GM19035 (cell line): ENCODE results near the gene NUP88.

Experiments used
- ATAC-seq: cut with Tn5 transposase; IDR thresholded peaks from one replicate; pipeline ENCODE4 v1.9.1; 2021; ENCODE audit not compliant: unreplicated experiment

The NUP88 gene

GRCh38 chr17:5419959-5420653 lies 644 bp upstream of the NUP88 start, which contains the start of gene RPAIN:
Gene RPAIN, plus strand, starts transcription at chr17:5420182. Its CDS starts 29 bp downstream, at chr17:5420211.
- ATAC-seq = peak; percentile 55

DNA sequence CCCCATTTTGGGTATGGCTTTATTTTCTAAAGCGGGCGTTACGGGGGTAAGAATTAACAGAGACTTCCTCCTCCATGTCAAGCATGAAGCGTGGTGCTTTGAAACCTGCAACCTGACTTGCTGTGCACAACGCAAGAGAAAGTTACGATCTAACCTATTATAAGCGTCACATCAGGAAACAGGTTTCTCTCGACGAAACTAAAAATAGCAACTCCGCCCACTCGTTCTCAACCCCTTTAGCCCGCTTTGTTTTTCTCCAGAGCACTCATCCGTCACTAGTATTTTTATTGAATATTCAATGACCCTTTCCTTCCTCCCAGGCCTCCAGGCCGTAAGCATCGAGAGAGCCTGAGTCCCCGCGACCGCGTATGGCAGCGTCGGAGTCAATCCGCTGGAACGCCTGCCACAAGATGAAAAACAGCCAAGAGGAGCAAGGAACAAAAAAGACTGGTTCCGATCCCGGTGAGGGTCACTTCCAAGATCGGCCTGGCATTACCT lies 555 bp downstream of the NUP88 start:
- peak; percentile 29 for ATAC-seq

- no peak for ATAC-seq
Measured at GRCh38 chr17:5416901-5417300, 2.6 kb downstream of the NUP88 start.

- ATAC-seq = no peak
Measured at GRCh38 chr17:5413682-5414081, 5.8 kb downstream of the NUP88 start.

GRCh38 chr17:5410594-5411272 lies 8.7 kb downstream of the NUP88 start:
- ATAC-seq = no peak

- no peak for ATAC-seq
Measured at GRCh38 chr17:5408186-5408585, 11.3 kb downstream of the NUP88 start.

GRCh38 chr17:5405400-5405799 lies 14.1 kb downstream of the NUP88 start:
- no peak for ATAC-seq

DNA sequence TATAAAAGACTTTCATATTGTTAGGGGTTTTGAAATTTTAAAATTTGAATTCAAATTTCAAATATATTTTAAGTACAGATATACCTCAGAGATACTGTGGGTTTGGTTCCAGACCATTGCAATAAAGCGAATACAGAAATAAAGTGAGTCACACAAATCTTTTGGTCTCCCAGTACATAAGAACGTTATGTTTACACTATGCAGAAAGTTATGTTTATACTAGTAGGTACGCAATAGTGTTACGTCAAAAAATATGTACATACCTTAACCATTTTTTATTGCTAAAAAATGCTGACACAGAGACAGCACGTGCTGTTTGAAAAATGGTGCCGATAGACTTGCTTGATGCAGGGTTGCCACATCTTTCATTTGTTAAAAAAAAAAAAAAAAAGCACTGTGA lies 19.7 kb downstream of the NUP88 start:
- no peak for ATAC-seq

- ATAC-seq = no peak
Measured at GRCh38 chr17:5396612-5397011, 22.9 kb downstream of the NUP88 start.

DNA sequence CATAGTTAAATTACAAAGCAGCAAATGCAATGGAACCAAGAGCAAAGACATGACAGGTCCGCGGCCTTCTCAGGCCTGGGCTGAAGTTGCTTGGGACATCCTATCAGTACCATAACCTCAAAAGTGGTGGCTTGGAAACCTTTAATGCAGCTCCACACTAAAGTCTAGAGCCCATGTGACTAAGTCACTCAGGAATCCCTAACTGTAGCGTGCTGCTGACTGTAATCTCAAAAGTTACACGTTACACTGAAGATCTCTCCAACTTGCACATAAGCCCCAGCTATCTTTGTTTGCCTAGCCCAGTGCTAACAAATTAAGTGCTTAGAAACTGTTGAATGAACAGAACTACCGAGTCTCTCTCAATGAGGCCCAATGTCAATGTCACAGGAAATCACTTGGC lies 27.8 kb downstream of the NUP88 start:
- no peak for ATAC-seq

GRCh38 chr17:5381542-5381941 lies 37.9 kb downstream of the NUP88 start:
- ATAC-seq = no peak

- no peak for ATAC-seq
Measured at GRCh38 chr17:5380491-5381135, 38.8 kb downstream of the NUP88 start.

- ATAC-seq = no peak
Measured at GRCh38 chr17:5379351-5380107, 39.9 kb downstream of the NUP88 start.

DNA sequence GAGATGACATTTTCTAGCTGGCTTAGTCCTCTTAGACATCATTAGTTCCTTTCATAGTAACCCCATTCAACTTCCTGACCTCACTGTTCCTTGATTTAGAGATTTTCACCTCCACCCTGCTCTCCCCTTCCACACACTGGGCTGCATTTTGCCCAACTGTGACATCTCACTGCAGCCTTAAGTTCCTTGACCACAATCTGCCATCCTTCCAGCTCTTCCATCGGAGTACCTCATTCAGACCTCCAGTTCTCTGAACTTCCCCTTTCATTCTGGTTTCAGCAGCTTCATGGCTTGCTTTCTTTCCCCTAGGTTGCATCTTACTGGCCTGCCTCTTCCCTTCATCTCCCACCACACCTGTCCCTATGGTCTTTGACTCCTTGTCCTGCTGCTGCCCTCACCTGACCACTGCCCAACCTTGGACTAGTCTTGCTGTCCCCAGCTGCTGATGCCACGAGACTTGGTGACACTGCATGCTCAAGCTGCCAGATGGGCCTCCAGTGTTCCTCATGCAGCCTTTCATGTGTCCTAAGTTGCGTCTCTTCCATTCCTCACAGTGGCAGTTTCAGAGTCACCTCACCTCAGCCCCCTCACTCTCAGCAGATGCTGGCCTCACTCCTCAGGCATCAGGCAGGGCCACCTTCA lies 40.8 kb downstream of the NUP88 start:
- no peak for ATAC-seq

DNA sequence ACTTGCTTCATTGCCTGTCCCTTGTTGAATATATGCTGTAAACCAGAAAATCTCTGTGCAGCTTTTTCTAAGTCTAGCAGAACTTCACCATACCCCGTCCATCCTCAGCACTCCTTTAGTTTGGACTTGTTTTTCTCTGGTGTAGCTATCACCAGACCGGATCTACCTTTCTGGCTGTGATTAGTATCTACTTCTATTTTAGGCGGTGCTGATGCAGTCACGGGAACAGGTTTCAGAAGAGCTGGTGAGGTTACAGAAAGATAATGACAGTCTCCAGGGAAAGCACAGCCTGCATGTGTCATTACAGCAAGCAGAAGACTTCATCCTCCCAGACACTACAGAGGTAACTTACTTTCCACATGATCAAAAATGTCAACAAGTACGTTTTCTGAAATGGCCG lies 46.4 kb downstream of the NUP88 start:
- no peak for ATAC-seq

- ATAC-seq = no peak
Measured at GRCh38 chr17:5370411-5370810, 49.1 kb downstream of the NUP88 start.

DNA sequence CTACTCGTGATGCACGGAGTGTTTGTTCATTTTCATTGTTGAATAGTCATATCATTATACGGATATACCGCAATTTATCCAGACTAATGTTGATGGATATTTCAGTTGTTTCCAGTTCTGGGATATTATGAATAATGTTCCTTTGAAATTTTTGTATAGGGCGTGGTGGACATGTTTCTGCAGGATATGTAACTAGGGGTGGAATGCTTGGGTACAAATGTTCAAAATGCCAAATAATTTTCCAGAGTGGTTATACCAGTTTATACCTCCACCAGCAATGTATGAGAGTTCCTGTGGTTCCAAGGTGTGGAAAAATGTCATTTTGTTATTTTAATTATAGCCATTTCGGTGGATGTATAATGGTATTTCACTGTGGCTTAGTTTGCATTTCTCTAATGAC lies 53.6 kb downstream of the NUP88 start:
- ATAC-seq = no peak

DNA sequence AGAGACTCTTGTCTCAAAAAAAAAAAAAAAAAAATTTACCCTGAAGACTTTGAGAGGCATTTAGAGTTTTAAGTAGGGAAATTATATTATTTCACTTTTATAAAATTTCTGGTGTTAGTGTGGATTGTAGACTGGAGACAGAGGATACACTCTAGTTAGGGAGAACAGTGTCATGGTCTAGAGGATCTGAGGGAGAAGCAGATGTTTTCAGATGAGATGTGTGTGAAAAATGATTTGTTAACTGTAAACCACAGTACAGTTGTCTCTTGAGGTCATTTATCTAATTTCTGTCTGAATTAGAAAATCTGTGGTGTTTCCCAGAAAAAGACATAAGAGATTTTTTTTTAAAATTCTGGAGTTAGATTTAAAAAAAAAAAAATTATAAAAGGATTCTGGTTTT lies 54.8 kb downstream of the NUP88 start:
- no peak for ATAC-seq

- no peak for ATAC-seq
Measured at GRCh38 chr17:5364156-5364555, 55.3 kb downstream of the NUP88 start.

DNA sequence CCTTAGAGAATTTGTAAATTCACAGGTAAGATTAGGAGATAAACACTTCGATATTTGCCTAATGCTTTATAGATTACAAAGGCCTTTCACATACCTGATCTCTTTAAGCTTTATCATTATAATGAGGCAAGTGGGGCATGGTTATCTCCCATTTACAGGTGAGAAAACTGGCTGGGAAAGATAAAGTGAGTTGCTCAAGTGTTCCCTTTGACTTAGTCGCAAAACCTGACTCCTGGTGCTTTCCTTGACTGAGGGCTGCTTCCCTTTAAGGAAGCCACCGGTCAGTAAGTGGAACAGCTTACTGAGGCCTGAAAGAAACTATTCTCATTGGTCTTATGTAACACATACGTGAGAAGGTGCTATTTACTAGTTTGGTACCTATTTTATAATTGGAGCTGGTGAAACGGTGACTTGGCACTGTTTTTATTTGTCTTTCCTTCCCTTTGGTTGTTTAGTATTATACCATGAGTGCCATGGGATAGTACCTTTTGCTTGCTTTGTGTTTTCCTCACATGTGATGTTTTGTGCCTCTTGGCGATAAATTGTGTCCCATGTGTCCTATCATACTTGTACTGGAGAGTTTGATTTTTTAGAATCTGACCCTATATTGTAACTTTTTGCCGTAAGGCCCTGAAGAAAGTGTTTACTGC lies 57.2 kb downstream of the NUP88 start:
- no peak for ATAC-seq
